ENCODE measurements around the gene PAK1. TPM values are rescaled to one million over a fixed set of nuclear protein-coding genes. Genes with fewer than 3 reads are reported as not detected.

PAK1 gene
- total and polyA plus RNA-seq, 2 of the 8 experiments (the other 6 are each of a cell fraction or from before 2014, with no cell fraction given): 87.7 to 151 TPM

DNA sequence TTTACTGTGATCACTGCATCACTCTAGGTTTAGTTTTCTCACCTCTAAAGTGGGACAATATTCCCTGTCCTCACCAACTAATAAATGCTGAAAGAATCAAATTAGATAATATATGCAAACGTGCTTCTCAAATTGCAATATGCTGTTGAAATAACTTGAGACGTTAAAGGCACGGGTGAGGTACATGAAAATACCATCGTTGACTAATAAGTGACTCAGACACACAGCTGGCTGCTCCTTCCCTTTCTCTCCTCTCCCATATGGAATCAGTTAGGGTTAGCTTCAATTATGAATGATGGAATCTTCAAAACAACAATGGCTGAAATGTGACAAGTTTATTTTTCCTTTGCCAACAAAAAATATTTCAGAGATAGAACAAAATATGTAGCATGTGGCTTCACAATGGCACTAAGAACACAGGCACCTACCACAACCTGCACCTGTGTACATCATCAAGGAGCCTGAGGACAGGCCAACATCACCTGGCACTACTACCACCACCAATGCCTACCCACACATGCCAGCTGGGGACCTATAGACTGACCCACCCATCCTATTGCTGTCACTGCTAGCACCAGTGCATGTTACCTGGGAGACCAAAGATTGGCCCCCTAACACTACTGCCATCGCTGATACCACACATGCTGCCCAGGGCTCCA lies 186.2 kb downstream of the PAK1 start:
- Histone ChIP-seq H3K23me2 (ENCODE audit: low read depth, low read length) (no peaks in the 10 kb centered on the region; the same call in 1 of the 2 replicates), H3K4me1 (replicated peaks in 1 of 4; ENCODE audit: control insufficient read depth in 3 of 4, insufficient read depth in 4 of 4, low read length in 3 of 4) (no peaks in the 10 kb centered on the region), H3K9ac (replicated peaks in 1 of 4; ENCODE audit: extremely low read depth in 1 of 4, low read depth in 3 of 4, low read length in 3 of 4) (no peak overlapping the region), H2BK15ac (ENCODE audit: low read length) (no peak overlapping the region; the same call in 1 of the 2 replicates), H2BK20ac (ENCODE audit: low read length) (no peak overlapping the region), H2AK5ac (ENCODE audit: low read depth, low read length) (no peak overlapping the region), H3K4me2 (ENCODE audit: insufficient read depth in 1 of 2, low read depth in 2 of 2, low read length in 2 of 2) (no peak overlapping the region), H4K5ac (ENCODE audit: insufficient read length, low read depth, low read length) (no peak overlapping the region), H4K8ac (ENCODE audit: extremely low read depth, insufficient read depth, low read length) (no peak overlapping the region), H3K9me3 (ENCODE audit: insufficient read depth in 2 of 2, low read depth in 1 of 2, low read length in 1 of 2) (no peaks in the 10 kb centered on the region), H3K4ac (replicated peaks; ENCODE audit: insufficient read length, low read depth, low read length) (no peak overlapping the region), H3K79me1 (ENCODE audit: low read depth, low read length) (no peaks in the 10 kb centered on the region), H3K23ac (ENCODE audit: insufficient read length) (no peak overlapping the region), H3K36me3 (ENCODE audit: control insufficient read depth in 2 of 4, insufficient read depth in 4 of 4, low read length in 3 of 4) (no peaks in the 10 kb centered on the region), H3K56ac (replicated peaks; ENCODE audit: insufficient read length, low read depth, low read length) (no peak overlapping the region), H3K4me3 (ENCODE audit: extremely low read depth in 1 of 4, insufficient read depth in 2 of 4, low read depth in 3 of 4, low read length in 4 of 4) (no peak overlapping the region), H4K91ac (replicated peaks; ENCODE audit: insufficient read length, low read length) (no peak overlapping the region), H3K79me2 (ENCODE audit: control insufficient read depth in 1 of 2, insufficient read depth in 2 of 2, low read length in 2 of 2) (no peaks in the 10 kb centered on the region), H3K18ac (ENCODE audit: extremely low read depth, low read length) (no peak overlapping the region), H2AFZ (ENCODE audit: low read length) (no peak overlapping the region), H3K27ac (ENCODE audit: low read depth, low read length) (no peak overlapping the region), H2BK120ac (replicated peaks; ENCODE audit: low read depth, low read length) (no peak overlapping the region), H3K14ac (ENCODE audit: insufficient read length) (no peak overlapping the region), H3K27me3 (replicated peaks in 1 of 4; ENCODE audit: control insufficient read depth in 3 of 4, extremely low read depth in 1 of 4, insufficient read depth in 3 of 4, low read length in 3 of 4) (no peaks in the 10 kb centered on the region), H4K20me1 (replicated peaks in 1 of 2; ENCODE audit: control insufficient read depth in 1 of 2, insufficient read depth in 2 of 2, low read length in 2 of 2) (no peaks in the 10 kb centered on the region), H2BK12ac (ENCODE audit: low read depth, low read length) (no peak overlapping the region), H2BK5ac (ENCODE audit: low read depth, low read length) (no peak overlapping the region)
- TF ChIP-seq TEAD4 (IDR thresholded peaks at IDR 0.05; ENCODE audit: low read depth, low read length): no peak
- FAIRE-seq (no peak), DNase-seq (ENCODE audit: low read depth in 1 of 2, low spot score in 2 of 2) (no peak)
- ChIA-PET CTCF (ENCODE audit: partially characterized antibody) (interaction anchor here (1.3 kb wide), 1 partner anchor 23 kb away, joined by 3 read pairs; no protein-coding TSS in a partner anchor), POLR2A (ENCODE audit: partially characterized antibody) (no interaction called here)
- WGBS, 2 experiments (ENCODE audit: extremely low coverage in 1 of 2, insufficient coverage in 1 of 2, insufficient read length in 1 of 2, insufficient replicate concordance in 2 of 2, low coverage in 1 of 2, low lambda C conversion rate in 2 of 2, missing lambda C conversion rate in 1 of 2): 83% methylated on average over 5 of the region's 5 CpGs; no CpG with 5 or more reads in 1 of the 2 experiments
